SHP77 (cell line): ENCODE measurements around the gene SCN2B.

Experiments used
- DNase-seq, 2 experiments: peaks; one replicate each; lab custom pipeline; 2025; lab: John Stamatoyannopoulos, UW

Gene SCN2B

GRCh38 chr11:118175031-118175992, 1.1 kb downstream of the SCN2B start:
- no peak for DNase-seq

- DNase-seq: no peak
These were observed 2.4 kb downstream of the SCN2B start for GRCh38 chr11:118174006-118174567.

GRCh38 chr11:118172356-118172755, 4.1 kb downstream of the SCN2B start:
- no peak for DNase-seq

GRCh38 chr11:118171269-118172062, 5.0 kb downstream of the SCN2B start:
- DNase-seq: peak; percentile 34 to 64

GRCh38 chr11:118170882-118171268, 5.6 kb downstream of the SCN2B start:
- no peak for DNase-seq

- DNase-seq: no peak
These were observed 6.2 kb downstream of the SCN2B start for GRCh38 chr11:118170231-118170630.

GRCh38 chr11:118169300-118170140, 6.9 kb downstream of the SCN2B start:
- no peak for DNase-seq

- no peak for DNase-seq
These were observed 7.7 kb downstream of the SCN2B start for GRCh38 chr11:118168751-118169150.

GRCh38 chr11:118168316-118168715, 8.1 kb downstream of the SCN2B start:
- DNase-seq: no peak

GRCh38 chr11:118167906-118168305, 8.5 kb downstream of the SCN2B start:
- no peak for DNase-seq

- DNase-seq: no peak
These were observed 9.2 kb downstream of the SCN2B start for GRCh38 chr11:118167253-118167652.

- no peak for DNase-seq
These were observed 9.8 kb downstream of the SCN2B start for GRCh38 chr11:118166641-118167040.

- no peak for DNase-seq
These were observed 11.6 kb downstream of the SCN2B start for GRCh38 chr11:118164885-118165284.

- DNase-seq: no peak
These were observed 12.9 kb downstream of the SCN2B start for GRCh38 chr11:118163494-118163893.

GRCh38 chr11:118162846-118163245, 13.6 kb downstream of the SCN2B start:
- no peak for DNase-seq

GRCh38 chr11:118161786-118162185, 14.7 kb downstream of the SCN2B start:
- no peak for DNase-seq

GRCh38 chr11:118157186-118157895, 19.1 kb downstream of the SCN2B start:
- DNase-seq: no peak

GRCh38 chr11:118156531-118157185, 19.8 kb downstream of the SCN2B start:
- DNase-seq: no peak

GRCh38 chr11:118155776-118156530, 20.5 kb downstream of the SCN2B start:
- no peak for DNase-seq

- DNase-seq: no peak
These were observed 21.8 kb downstream of the SCN2B start for GRCh38 chr11:118154641-118155040.
